Bronchial epithelial cell (primary cell): Measurements from ENCODE around the gene NAIF1. TPM values are rescaled to one million over a fixed set of nuclear protein-coding genes. Genes with fewer than 3 reads are reported as not detected.

Experiments used
- DNase-seq: peaks from one replicate; pipeline ENCODE4 v3.0.0-alpha.2; 2010; ENCODE audit warnings: low read depth
- FAIRE-seq: peaks from 2 replicates; lab custom pipeline; 2011; peaks lifted over from hg19 to GRCh38; lab: Jason Lieb, UNC
- H3K27me3 ChIP-seq: 2 replicates; pipeline ENCODE4 v1.5.1; 2011; ENCODE audit warnings: low read length; ENCODE audit not compliant: control insufficient read depth, insufficient read depth
- H3K36me3 ChIP-seq: 2 replicates; pipeline ENCODE4 v1.5.1; 2011; ENCODE audit warnings: low read length; ENCODE audit not compliant: control insufficient read depth, insufficient read depth
- H3K4me3 ChIP-seq: 2 replicates; pipeline ENCODE4 v1.5.1; 2011; ENCODE audit warnings: mild to moderate bottlenecking, low read depth, low read length, control low read depth
- total RNA-seq: library from RNA; depleted of rRNA; stranded (reverse); fragments of >200 nt; gene quantifications from 2 replicates; pipeline ENCODE4 v1.2.1, GENCODE V29; 2014
- TF ChIP-seq, protein P1 (sequence below): IDR thresholded peaks from 2 replicates; pipeline ENCODE4 v1.5.1; 2011; ENCODE audit warnings: mild to moderate bottlenecking, moderate library complexity, low read length, control low read depth, inconsistent platforms; ENCODE audit not compliant: insufficient read depth, severe bottlenecking

NAIF1 gene
- total RNA-seq, 1 donor from 2014 or later, result 10.3 TPM

DNA sequence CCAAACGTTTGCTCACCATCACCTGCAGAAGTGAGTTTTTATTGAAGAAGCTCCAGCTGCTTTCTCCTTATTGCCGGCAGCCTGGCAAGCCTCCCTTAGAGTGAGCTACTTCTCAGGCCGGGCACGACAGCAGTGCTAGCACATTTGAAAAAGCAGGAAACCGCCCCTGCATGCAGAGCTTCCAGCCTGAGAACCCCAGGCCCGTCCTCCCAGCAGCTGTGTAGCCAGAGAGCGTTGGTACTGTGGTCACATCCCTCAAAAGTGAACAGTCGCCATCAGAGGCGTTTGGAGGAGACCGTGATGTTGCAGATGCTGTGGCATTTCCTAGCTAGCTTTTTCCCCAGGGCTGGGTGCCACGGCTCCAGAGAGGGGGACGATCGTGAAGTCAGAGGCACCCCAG lies 24.5 kb upstream of the NAIF1 start:
- no peak for DNase-seq
- H3K27me3 ChIP-seq, result no peaks in the 10 kb centered on the region
- TF ChIP-seq, protein P1, sequence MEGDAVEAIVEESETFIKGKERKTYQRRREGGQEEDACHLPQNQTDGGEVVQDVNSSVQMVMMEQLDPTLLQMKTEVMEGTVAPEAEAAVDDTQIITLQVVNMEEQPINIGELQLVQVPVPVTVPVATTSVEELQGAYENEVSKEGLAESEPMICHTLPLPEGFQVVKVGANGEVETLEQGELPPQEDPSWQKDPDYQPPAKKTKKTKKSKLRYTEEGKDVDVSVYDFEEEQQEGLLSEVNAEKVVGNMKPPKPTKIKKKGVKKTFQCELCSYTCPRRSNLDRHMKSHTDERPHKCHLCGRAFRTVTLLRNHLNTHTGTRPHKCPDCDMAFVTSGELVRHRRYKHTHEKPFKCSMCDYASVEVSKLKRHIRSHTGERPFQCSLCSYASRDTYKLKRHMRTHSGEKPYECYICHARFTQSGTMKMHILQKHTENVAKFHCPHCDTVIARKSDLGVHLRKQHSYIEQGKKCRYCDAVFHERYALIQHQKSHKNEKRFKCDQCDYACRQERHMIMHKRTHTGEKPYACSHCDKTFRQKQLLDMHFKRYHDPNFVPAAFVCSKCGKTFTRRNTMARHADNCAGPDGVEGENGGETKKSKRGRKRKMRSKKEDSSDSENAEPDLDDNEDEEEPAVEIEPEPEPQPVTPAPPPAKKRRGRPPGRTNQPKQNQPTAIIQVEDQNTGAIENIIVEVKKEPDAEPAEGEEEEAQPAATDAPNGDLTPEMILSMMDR, result no peak
- no peak overlapping the region for H3K4me3 ChIP-seq
- no peak for FAIRE-seq
- H3K36me3 ChIP-seq, result no peaks in the 10 kb centered on the region

DNA sequence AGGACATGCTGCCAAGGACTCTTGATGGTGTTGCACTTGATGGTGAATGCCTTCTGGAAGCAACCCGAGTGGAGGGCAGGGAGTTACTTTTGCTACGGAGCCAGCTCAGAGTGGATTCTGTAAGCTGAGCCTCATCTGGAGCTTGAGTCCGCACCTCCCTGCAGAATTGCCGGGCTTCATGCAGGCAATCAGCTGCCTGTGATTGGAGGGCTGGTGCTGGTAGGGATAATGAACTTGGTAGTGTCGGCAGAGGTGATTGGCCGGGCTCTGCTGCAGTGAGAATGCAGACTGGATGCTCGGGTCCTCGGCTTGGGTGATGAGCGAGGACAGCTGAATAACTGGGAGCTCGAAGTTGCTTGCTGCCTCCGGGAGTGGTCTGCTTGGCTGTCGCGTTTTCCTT lies 24.0 kb upstream of the NAIF1 start:
- H3K36me3 ChIP-seq, result no peaks in the 10 kb centered on the region
- DNase-seq, result no peak
- H3K27me3 ChIP-seq, result no peaks in the 10 kb centered on the region
- TF ChIP-seq, protein P1, result no peak
- FAIRE-seq, result no peak
- no peak overlapping the region for H3K4me3 ChIP-seq

DNA sequence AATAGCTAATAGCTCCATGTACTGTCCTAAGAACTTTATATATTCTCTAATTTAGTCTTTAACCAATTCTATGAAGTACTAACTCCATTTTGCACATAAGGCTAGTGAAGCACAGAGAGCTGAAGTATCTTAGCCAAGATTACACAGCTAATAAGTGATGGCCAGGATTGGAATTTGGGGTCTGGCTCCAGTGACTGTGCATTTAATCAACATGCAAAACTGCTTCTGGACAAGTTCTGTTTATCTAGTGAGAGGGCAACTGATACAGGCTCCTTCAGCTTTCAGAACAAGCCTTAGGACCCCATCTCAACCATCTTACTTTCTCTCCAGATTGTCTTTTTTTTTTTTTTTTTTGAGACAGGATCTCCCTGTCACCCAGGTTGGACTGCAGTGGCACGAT lies 22.2 kb upstream of the NAIF1 start:
- TF ChIP-seq, protein P1, result no peak
- FAIRE-seq (no peak), DNase-seq (no peak)
- Histone ChIP-seq H3K4me3 (no peak overlapping the region), H3K36me3 (no peaks in the 10 kb centered on the region), H3K27me3 (no peaks in the 10 kb centered on the region)

DNA sequence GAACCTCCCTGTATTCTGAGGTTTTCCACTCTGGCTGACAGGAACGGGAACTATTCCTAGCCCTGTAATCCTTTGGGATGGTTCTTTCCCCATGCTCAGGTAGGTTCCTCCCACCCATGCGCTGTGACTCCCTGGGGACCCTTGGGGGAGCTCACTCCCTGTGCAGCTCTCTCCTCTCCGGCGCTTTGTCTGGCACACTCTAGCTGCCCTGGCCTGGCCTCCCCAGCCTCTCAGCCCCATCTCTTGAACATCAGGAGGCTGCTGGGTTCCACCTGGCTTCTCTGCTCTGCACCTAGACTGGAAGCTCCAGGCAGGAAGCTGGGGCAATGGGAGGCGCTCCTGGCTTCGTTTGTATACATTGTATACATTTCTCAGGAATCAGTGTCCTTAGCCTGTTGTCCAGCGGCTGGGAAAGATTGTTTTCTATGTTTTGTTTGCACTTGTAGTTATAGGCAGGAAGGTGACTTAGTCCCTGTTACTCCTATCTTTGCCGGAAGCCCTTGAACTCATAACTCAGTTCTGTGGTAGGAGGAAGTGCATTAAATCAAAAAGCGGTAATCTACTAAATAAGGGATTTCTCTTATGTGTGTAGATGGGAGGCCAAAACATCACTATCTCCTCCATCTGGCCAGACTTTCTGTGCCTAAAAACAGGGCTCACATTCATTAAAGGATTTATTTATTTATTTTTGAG lies 21.3 kb upstream of the NAIF1 start:
- TF ChIP-seq, protein P1, result no peak
- H3K27me3 ChIP-seq, result no peaks in the 10 kb centered on the region
- no peak overlapping the region for H3K4me3 ChIP-seq
- DNase-seq (no peak), FAIRE-seq (no peak)
- no peaks in the 10 kb centered on the region for H3K36me3 ChIP-seq

DNA sequence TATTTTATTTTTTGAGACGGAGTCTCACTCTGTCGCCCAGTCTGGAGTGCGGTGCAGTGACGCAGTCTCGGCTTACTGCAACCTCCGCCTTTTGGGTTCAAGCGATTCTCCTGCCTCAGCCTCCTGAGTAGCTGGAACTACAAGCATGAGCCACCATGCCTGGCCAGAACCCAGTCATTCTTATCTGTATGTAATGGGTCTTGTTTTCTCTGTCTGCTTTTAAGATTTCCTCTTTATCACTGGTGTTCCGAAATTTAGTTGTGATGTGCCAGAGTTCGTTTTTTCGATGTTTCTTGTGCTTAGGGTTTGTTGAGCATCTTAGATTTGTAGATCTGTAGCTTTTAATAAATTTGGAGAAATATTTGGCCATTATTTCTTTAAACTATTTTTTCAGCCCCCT lies 20.1 kb upstream of the NAIF1 start:
- Histone ChIP-seq H3K36me3 (no peaks in the 10 kb centered on the region), H3K4me3 (no peak overlapping the region), H3K27me3 (no peaks in the 10 kb centered on the region)
- no peak for FAIRE-seq
- no peak for DNase-seq
- TF ChIP-seq, protein P1, result no peak

DNA sequence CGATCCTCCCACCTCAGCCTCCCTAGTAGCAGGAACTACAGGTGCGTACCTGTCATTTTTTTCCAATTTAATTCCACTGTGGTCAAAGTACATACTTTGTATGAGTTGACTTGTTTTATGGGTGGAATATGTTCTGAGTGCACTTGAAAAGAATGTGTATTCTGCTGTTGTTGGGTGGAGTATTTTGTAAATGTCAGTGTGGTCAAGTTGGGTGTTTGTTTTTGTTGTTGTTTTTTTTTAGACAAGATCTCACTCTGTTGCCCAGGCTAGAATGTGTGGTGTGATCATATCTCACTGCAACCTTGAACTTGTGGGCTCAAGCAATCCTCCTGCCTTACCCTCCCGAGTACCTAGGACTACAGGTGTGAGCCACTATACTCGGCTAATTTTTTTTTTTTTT lies 18.8 kb upstream of the NAIF1 start:
- H3K27me3 ChIP-seq, result no peaks in the 10 kb centered on the region
- no peak for DNase-seq
- no peaks in the 10 kb centered on the region for H3K36me3 ChIP-seq
- no peak for FAIRE-seq
- TF ChIP-seq, protein P1, result no peak
- no peak overlapping the region for H3K4me3 ChIP-seq
